Measurements from ENCODE around the gene HEXIM1. TPM values are rescaled to one million over a fixed set of nuclear protein-coding genes. Genes with fewer than 3 reads are reported as not detected.

The HEXIM1 gene
- total RNA-seq, 1 experiment from 2014 or later: 29.6 TPM

DNA sequence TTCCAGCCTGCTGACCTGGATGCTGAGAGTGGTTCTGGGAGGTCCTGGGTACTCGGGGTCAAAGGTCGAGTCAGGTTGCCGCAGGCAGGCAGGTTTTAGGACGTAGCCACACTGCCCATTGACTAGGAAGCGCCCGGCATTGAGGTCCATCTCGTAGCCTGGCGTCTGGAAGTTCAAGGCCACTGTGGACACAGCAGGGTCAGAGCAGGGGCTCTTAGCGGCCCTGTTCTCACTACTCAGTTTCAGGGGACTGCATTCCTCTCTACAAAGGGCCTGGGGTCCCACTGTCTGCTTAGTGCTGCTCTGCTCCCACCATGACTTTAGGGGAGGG is 34.9 kb upstream of the HEXIM1 start:
- H3K4me3 Mint-ChIP-seq: no peak overlapping the region
- TF ChIP-seq JAZF1 (CRISPR knock-in tag; IDR thresholded peaks at IDR 0.05) (no peak), ZNF416 (CRISPR knock-in tag; IDR thresholded peaks at IDR 0.05) (no peak), RORB (CRISPR knock-in tag; IDR thresholded peaks at IDR 0.05) (no peak), ZNF219 (CRISPR knock-in tag; IDR thresholded peaks at IDR 0.05; ENCODE audit: borderline replicate concordance) (no peak), NR2C2 (CRISPR knock-in tag; IDR thresholded peaks at IDR 0.05) (no peak)
- TF ChIP-seq, protein P1, sequence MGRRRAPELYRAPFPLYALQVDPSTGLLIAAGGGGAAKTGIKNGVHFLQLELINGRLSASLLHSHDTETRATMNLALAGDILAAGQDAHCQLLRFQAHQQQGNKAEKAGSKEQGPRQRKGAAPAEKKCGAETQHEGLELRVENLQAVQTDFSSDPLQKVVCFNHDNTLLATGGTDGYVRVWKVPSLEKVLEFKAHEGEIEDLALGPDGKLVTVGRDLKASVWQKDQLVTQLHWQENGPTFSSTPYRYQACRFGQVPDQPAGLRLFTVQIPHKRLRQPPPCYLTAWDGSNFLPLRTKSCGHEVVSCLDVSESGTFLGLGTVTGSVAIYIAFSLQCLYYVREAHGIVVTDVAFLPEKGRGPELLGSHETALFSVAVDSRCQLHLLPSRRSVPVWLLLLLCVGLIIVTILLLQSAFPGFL (CRISPR knock-in tag; IDR thresholded peaks at IDR 0.05; ENCODE audit: borderline replicate concordance): no peak
- TF ChIP-seq, protein P2, sequence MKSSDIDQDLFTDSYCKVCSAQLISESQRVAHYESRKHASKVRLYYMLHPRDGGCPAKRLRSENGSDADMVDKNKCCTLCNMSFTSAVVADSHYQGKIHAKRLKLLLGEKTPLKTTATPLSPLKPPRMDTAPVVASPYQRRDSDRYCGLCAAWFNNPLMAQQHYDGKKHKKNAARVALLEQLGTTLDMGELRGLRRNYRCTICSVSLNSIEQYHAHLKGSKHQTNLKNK (CRISPR knock-in tag; IDR thresholded peaks at IDR 0.05): no peak
- TF ChIP-seq, protein P3, sequence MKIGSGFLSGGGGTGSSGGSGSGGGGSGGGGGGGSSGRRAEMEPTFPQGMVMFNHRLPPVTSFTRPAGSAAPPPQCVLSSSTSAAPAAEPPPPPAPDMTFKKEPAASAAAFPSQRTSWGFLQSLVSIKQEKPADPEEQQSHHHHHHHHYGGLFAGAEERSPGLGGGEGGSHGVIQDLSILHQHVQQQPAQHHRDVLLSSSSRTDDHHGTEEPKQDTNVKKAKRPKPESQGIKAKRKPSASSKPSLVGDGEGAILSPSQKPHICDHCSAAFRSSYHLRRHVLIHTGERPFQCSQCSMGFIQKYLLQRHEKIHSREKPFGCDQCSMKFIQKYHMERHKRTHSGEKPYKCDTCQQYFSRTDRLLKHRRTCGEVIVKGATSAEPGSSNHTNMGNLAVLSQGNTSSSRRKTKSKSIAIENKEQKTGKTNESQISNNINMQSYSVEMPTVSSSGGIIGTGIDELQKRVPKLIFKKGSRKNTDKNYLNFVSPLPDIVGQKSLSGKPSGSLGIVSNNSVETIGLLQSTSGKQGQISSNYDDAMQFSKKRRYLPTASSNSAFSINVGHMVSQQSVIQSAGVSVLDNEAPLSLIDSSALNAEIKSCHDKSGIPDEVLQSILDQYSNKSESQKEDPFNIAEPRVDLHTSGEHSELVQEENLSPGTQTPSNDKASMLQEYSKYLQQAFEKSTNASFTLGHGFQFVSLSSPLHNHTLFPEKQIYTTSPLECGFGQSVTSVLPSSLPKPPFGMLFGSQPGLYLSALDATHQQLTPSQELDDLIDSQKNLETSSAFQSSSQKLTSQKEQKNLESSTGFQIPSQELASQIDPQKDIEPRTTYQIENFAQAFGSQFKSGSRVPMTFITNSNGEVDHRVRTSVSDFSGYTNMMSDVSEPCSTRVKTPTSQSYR (CRISPR knock-in tag; IDR thresholded peaks at IDR 0.05): no peak
- TF ChIP-seq, protein P4, sequence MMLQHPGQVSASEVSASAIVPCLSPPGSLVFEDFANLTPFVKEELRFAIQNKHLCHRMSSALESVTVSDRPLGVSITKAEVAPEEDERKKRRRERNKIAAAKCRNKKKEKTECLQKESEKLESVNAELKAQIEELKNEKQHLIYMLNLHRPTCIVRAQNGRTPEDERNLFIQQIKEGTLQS (CRISPR knock-in tag; conservative IDR thresholded peaks at IDR 0.05): no peak
- TF ChIP-seq, protein P5, sequence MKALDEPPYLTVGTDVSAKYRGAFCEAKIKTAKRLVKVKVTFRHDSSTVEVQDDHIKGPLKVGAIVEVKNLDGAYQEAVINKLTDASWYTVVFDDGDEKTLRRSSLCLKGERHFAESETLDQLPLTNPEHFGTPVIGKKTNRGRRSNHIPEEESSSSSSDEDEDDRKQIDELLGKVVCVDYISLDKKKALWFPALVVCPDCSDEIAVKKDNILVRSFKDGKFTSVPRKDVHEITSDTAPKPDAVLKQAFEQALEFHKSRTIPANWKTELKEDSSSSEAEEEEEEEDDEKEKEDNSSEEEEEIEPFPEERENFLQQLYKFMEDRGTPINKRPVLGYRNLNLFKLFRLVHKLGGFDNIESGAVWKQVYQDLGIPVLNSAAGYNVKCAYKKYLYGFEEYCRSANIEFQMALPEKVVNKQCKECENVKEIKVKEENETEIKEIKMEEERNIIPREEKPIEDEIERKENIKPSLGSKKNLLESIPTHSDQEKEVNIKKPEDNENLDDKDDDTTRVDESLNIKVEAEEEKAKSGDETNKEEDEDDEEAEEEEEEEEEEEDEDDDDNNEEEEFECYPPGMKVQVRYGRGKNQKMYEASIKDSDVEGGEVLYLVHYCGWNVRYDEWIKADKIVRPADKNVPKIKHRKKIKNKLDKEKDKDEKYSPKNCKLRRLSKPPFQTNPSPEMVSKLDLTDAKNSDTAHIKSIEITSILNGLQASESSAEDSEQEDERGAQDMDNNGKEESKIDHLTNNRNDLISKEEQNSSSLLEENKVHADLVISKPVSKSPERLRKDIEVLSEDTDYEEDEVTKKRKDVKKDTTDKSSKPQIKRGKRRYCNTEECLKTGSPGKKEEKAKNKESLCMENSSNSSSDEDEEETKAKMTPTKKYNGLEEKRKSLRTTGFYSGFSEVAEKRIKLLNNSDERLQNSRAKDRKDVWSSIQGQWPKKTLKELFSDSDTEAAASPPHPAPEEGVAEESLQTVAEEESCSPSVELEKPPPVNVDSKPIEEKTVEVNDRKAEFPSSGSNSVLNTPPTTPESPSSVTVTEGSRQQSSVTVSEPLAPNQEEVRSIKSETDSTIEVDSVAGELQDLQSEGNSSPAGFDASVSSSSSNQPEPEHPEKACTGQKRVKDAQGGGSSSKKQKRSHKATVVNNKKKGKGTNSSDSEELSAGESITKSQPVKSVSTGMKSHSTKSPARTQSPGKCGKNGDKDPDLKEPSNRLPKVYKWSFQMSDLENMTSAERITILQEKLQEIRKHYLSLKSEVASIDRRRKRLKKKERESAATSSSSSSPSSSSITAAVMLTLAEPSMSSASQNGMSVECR (CRISPR knock-in tag; IDR thresholded peaks at IDR 0.05; ENCODE audit: borderline replicate concordance): no peak
- CTCF ChIA-PET: no interaction called here
- POLR2A ChIA-PET: no interaction called here
- H3K4me1 Mint-ChIP-seq: peaks cover 14% of the 10 kb centered on the region
- H3K9me3 Mint-ChIP-seq: no peaks in the 10 kb centered on the region
- no peaks in the 10 kb centered on the region; the same call in 1 of the 2 replicates for H3K36me3 Mint-ChIP-seq
- DNase-seq (ENCODE audit: low spot score) (no peak), ATAC-seq (no peak)
- H3K27ac Mint-ChIP-seq: no peak overlapping the region
- H3K27me3 Mint-ChIP-seq (ENCODE audit: low read depth): no peaks in the 10 kb centered on the region

DNA sequence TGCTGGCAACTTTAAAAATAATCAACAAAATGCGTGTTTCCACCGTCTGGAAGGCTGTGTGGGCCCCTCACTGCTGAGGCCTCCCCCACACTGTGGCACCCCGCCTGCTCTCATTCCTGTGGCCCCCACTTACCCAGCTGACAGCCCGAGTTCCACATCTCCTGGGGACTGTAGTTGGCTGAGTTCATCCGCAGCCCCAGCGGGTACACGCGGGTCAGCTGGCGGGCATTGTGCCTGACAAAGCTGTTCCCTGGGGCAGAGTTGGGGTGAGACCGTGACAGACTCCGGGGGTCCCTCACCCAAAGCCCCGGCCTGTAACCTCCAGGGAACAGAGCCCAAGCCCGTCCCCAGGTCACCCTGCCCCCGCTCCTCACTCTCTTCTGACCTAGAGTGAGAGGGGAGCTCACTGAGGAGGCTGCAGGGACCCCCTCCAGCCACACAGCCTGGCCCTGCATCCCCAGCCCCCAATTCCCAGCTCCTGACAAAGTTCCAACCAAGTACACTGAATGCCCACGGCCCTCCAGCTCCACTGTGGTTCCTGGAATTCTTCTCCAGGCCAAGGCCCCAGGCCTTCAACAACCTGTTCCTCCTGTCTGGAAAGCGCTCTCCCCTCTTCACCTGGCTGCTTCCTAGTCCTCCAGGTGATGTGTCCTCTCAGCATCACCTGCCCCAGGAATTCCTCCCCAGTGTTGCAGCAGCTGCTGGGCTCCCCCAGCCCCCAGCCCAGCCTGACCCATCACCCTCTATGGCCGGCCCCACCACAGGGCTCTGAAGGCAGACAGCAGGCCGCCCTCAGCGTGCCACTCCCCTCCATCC is 34.0 kb upstream of the HEXIM1 start:
- Mint-ChIP-seq H3K27ac (0 out of 2 replicates have a peak overlapping the region, but pooled peaks have one; percentile 36), H3K27me3 (ENCODE audit: low read depth) (no peaks in the 10 kb centered on the region), H3K36me3 (no peaks in the 10 kb centered on the region), H3K9me3 (no peaks in the 10 kb centered on the region), H3K4me1 (peaks cover 14% of the 10 kb centered on the region), H3K4me3 (no peak overlapping the region)
- ChIA-PET CTCF (interaction anchor here (0.5 to 3.0 kb wide), 5 partner anchors 9 to 104 kb away, joined by 3 to 24 read pairs (median 5); partner anchors contain the start of gene ACBD4), POLR2A (no interaction called here)
- no peak; the same call in 1 of the 2 replicates for ATAC-seq
- no peak for DNase-seq (ENCODE audit: low spot score)
- TF ChIP-seq HMGA2 (CRISPR knock-in tag; IDR thresholded peaks at IDR 0.05): no peak
- TF ChIP-seq, protein P6, sequence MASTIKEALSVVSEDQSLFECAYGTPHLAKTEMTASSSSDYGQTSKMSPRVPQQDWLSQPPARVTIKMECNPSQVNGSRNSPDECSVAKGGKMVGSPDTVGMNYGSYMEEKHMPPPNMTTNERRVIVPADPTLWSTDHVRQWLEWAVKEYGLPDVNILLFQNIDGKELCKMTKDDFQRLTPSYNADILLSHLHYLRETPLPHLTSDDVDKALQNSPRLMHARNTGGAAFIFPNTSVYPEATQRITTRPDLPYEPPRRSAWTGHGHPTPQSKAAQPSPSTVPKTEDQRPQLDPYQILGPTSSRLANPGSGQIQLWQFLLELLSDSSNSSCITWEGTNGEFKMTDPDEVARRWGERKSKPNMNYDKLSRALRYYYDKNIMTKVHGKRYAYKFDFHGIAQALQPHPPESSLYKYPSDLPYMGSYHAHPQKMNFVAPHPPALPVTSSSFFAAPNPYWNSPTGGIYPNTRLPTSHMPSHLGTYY (CRISPR knock-in tag; IDR thresholded peaks at IDR 0.05): no peak
- TF ChIP-seq, protein P7, sequence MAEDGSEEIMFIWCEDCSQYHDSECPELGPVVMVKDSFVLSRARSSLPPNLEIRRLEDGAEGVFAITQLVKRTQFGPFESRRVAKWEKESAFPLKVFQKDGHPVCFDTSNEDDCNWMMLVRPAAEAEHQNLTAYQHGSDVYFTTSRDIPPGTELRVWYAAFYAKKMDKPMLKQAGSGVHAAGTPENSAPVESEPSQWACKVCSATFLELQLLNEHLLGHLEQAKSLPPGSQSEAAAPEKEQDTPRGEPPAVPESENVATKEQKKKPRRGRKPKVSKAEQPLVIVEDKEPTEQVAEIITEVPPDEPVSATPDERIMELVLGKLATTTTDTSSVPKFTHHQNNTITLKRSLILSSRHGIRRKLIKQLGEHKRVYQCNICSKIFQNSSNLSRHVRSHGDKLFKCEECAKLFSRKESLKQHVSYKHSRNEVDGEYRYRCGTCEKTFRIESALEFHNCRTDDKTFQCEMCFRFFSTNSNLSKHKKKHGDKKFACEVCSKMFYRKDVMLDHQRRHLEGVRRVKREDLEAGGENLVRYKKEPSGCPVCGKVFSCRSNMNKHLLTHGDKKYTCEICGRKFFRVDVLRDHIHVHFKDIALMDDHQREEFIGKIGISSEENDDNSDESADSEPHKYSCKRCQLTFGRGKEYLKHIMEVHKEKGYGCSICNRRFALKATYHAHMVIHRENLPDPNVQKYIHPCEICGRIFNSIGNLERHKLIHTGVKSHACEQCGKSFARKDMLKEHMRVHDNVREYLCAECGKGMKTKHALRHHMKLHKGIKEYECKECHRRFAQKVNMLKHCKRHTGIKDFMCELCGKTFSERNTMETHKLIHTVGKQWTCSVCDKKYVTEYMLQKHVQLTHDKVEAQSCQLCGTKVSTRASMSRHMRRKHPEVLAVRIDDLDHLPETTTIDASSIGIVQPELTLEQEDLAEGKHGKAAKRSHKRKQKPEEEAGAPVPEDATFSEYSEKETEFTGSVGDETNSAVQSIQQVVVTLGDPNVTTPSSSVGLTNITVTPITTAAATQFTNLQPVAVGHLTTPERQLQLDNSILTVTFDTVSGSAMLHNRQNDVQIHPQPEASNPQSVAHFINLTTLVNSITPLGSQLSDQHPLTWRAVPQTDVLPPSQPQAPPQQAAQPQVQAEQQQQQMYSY (CRISPR knock-in tag; IDR thresholded peaks at IDR 0.05): no peak
- no peak for TF ChIP-seq ZNF396 (CRISPR knock-in tag; IDR thresholded peaks at IDR 0.05; ENCODE audit: borderline replicate concordance)
- TF ChIP-seq CREB1 (CRISPR knock-in tag; IDR thresholded peaks at IDR 0.05): no peak
- TF ChIP-seq, protein P4 (CRISPR knock-in tag; conservative IDR thresholded peaks at IDR 0.05): no peak
- TF ChIP-seq, protein P8, sequence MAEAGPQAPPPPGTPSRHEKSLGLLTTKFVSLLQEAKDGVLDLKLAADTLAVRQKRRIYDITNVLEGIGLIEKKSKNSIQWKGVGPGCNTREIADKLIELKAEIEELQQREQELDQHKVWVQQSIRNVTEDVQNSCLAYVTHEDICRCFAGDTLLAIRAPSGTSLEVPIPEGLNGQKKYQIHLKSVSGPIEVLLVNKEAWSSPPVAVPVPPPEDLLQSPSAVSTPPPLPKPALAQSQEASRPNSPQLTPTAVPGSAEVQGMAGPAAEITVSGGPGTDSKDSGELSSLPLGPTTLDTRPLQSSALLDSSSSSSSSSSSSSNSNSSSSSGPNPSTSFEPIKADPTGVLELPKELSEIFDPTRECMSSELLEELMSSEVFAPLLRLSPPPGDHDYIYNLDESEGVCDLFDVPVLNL (CRISPR knock-in tag; IDR thresholded peaks at IDR 0.05; ENCODE audit: borderline replicate concordance, low read depth): no peak
- no peak for TF ChIP-seq GABPB1 (CRISPR knock-in tag; IDR thresholded peaks at IDR 0.05)
